Germinal center (tissue), 1 donor: ENCODE measurements around the gene CHMP4B.

ENCODE experiments used
- DNase-seq: peaks from one replicate; pipeline ENCODE4 v3.0.0; 2012; ENCODE audit warnings: mixed read lengths, low spot score

CHMP4B gene

GRCh38 chr20:33864324-33864963, 53.3 kb downstream of the CHMP4B start:
- DNase-seq = no peak

DNA sequence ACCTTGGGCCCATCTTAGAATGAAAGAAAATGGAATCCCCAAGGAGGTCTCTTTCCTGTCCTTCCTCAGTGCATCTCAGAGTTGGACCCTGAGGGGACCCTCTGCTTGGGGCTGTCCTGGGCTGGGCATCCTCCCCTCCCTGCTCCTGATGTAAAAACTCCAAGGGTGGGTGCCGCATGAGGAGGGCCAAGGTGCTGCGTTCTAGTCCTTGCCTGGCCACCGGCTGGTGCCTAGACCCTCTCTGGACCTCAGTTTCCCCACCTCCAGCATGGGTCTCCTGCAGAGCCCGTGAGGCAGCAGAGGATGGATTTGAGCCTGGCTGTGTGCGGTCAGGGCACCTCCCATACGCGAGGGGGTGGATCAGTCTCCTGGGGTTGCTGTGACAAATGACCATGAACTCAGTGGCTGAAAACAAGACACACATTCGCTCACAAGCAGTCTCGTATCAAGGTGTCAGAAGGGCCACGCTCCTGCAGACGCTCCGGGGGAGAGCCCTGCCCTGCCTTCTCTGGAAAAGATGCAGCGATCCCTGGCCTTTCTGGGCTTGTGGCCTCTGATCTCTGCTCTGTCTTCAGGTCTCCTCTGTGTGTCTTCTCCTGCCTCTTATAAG, 54.7 kb downstream of the CHMP4B start:
- no peak for DNase-seq

DNA sequence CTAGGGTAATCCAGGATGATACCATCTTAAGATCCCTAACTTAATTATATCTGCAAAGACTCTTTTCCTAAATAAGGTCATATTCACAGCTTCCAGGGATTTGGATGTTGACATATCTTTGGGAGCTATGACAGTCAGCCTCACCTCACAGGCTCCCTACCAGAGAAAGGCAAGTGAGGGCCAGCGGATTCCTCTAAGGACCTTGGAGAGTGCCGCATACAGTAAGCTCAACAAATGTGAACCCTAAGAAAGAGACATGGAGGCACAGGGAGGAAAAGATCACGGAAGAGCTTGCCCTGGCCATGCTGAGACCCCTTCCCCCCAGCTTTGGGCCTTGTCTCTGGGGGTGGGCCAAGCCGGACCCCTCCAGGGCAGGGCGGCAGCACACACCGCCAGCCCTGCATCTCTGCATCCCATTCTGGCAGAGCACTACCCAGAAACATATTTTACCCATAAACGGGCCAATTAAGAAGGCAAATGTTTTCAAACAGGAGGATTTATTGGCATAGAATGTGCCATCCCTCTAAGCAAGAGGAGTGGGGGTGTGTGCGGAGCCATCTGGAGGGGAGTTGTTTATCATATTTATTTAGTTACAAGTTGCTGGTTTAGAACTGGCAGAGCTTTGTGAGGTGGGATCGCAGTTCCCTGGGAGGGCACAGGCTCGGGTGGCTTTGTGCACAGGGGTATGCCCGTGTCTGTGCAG, 55.4 kb downstream of the CHMP4B start:
- no peak for DNase-seq

DNA sequence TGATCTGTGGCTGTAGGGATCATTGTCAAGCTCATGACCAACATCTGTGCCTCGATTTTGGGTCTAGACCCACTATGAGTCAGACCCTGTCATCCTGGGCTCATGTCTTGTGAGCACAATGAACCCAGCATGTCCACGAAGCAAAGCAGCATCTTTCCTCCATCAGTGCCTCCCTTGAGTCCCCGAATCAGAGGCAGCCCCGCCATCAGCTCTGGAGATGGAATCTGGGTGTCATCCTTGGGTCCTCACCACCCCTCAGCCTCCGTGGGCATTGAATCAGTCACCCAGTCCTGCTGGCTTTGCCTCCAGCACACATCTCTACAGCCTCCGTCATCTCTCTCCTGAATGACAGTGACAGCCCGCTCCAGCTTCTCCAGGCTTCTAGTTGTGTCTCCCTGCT, 56.9 kb downstream of the CHMP4B start:
- DNase-seq = no peak

- DNase-seq = no peak
Observed at GRCh38 chr20:33868595-33868994, 57.4 kb downstream of the CHMP4B start.

DNA sequence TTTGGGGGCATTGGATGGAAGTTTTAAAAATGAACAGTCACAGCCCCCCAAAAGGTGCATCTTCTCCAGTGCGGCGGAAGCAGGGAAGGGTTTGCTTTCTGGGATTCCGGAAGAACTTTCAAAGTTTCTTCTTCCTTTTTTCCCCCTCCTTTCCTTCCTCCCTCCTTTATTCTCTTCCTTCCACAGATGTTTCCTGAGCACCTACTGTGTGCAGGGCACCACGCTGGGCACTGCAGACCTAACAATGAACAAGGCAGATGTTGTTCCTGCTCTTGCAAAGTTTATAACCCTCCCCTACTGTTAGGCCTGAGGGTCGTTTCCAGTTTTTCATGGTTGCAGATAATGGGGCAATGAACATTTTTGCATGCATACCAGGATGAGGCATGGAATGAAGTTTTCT, 58.1 kb downstream of the CHMP4B start:
- no peak for DNase-seq

GRCh38 chr20:33871362-33871761, 60.2 kb downstream of the CHMP4B start:
- no peak for DNase-seq

DNA sequence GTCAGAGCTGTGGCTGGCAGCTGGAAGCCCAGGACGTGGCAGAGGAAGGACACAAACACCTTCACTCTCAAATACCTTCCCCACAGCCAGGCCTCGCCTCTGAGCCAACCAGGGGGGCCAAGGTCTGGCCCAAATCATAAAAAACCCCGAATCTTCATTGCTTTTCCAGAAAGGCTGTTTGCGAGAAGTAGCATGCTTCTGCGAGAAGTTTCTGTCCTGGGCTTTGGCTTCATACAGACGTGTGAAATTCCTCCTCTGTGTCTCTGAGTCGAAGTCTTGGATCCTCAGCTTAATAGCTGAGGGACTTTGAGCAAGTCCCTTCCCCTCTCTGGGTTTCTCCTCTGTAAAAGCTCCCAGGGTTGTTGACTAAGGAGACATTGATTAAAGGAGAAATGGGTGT, 63.0 kb downstream of the CHMP4B start:
- DNase-seq = no peak

DNA sequence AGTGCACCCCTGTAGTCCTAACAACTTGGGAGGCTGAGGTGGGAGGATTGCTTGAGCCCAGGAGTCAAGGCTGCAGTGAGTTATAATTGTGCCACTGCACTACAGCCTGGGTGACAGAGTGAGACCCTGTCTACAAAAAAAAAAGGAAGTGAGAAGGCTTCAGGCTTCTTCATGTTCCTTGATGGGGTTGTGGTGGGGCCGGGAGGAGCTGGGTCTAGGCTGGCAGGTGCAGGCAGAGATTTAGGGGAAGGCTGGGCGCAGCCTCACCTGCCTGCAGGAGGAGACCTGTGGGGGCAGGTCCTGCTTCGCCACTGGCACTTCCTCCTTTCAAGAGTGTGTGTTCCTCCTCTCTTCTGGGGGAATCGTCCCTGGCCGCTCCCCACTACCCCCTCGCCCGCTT, 63.9 kb downstream of the CHMP4B start:
- peak; percentile 74 for DNase-seq

DNA sequence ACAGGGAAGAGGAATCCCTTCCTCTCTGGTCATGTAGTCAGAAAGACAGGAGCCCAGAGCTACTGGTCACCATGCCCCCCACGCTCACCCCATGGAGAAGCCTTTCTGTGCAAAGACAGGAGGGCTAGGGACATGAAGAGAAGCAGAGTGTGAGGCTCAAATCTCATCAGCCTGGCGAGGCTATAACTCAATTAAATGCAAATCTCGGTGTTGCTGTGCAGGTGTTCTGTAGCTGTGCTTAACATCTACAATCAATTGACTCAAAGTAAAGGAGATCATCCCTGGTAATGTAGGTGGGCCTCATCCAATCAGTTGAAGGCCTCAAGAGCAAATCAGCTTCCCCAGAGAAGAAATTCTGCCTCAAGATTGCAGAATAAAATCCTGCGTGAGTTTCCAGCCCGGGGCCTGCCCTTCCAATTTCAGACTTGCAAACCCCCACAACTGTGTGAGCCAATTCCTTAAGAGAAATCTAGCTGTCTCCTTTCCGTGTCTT, 64.4 kb downstream of the CHMP4B start:
- no peak for DNase-seq

- DNase-seq = no peak
Observed at GRCh38 chr20:33878583-33878982, 67.4 kb downstream of the CHMP4B start.

DNA sequence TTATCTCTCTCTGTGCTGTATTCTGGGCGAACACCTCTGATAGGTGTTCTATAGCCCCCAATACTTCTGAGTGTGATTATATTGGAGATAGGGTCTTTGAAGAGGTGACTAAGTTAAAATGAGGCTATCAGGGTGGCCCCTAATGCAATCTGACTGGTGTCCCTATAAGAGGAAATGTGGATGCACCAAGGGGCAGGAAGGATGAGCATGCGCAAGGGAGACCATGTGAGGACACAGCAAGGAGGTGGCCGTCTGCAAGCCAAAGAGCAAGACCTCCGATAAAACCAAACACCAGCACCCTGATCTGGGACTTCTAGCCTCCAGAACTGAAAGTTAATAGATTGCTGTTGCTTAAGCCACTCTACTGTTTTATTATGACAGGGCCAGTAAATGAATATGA, 69.2 kb downstream of the CHMP4B start:
- DNase-seq = no peak

- no peak for DNase-seq
Observed at GRCh38 chr20:33881989-33882388, 70.8 kb downstream of the CHMP4B start.

GRCh38 chr20:33882481-33882880, 71.3 kb downstream of the CHMP4B start:
- no peak for DNase-seq

- DNase-seq = no peak
Observed at GRCh38 chr20:33883164-33883563, 72.0 kb downstream of the CHMP4B start.

DNA sequence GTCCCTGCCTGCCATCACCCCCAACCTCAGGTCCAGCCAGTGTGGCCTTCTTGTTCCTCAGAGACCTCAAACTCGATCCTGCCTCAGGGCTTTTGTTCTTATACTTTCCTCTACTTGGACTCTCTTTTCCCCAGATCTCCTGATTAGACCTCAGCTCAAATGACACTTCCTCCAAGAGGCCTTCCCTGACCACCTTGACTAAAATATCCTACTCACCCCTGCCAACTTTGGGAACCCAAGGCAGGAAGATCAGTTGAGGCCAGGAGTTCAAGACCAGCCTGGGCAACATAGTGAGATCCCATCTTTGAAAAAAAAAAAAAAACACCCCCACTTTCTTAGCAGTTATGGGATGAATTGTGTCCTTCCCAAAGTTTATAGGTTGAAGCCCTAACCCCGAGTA, 73.5 kb downstream of the CHMP4B start:
- no peak for DNase-seq

GRCh38 chr20:33889312-33889711, 78.2 kb downstream of the CHMP4B start:
- no peak for DNase-seq

GRCh38 chr20:33890557-33890956, 79.4 kb downstream of the CHMP4B start:
- DNase-seq = no peak

DNA sequence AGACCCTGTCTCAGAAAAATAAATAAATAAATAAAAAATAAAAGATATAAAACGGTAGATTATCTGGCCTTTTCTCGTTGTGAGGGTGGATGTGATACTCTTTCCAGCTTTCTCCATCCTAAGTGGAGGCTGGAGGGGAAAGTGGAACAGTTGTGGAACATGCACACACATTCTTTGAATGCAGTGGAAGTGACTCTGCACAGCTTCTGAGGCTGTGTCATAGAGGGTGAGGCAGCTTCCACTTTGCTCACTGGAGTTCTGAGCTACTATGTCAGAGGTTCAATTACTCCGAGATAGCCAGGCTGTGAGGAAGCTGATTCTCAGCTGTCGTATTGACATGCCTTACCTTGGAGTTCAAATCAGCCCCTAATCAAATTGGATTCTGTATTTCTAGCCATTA, 82.2 kb downstream of the CHMP4B start:
- DNase-seq = no peak

DNA sequence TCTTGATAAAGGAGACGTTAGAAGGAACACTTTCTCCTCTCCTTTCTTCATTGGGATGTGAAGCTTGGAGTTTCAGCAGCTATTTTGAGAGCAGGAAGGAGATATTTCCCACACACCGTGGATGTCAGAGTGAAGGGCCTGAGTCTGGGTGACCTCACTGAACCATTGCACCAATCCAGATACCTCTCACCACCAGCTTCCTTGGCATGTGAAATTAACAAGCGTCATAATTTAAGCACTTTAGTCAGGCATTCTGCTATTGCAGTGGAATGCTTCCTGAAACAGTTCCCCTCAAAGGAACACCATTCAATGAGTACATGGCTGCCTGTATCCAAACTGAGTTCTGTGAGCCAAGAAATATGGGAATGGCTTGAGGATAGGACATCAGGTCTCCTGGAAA, 83.7 kb downstream of the CHMP4B start:
- no peak for DNase-seq

DNA sequence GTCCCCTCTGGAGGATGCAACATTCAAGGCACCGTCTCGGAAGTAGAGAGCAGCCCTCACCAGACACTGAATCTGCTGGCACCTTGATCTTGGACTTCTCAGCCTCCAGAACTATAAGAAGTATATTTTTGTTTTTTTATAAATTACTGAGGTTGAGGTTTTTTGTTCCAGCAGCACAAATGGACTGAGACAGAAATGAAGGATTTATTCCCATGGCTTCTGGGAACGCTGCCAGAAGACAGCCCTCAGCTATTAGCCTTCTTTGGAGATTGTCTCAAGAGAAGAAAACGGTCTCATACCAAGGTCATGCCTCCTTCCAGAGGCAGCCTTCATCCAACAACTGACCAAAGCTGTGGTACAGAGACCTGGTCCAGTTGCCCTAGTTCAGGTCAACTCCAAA, 85.4 kb downstream of the CHMP4B start:
- no peak for DNase-seq

DNA sequence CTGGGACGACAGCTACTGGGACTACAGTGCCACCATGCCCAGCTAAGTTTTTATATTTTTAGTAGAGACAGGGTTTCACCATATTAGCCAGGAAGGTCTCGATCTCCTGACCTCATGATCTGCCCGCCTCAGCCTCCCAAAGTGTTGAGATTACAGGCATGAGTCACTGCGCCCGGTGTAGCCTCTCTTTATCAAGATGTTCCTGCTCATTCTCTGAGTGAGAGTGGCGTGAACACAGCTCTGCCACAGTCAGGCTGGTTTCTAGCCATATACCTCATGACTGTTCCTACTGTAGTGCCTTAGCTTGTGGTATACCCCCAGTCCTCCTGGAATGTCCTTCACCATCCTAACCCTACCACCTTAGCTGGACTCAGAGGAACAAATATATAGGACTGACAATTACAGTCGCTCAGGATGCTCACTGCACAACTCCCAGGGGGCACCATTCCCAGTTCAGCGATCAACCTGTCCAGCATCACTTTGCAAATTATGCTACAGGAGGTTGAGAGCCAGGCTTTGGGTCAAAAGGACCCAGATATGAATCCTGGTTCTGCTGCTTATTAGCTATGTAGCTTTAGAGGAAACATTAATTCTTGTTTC, 86.3 kb downstream of the CHMP4B start:
- DNase-seq = no peak

GRCh38 chr20:33899106-33899505, 88.0 kb downstream of the CHMP4B start:
- DNase-seq = no peak
